Measurements from ENCODE around the gene CLSTN1.

CLSTN1 gene

GRCh38 chr1:9722378-9722749 is 101.4 kb downstream of the CLSTN1 start:
- no peak overlapping the region for H3K4me3 ChIP-seq (ENCODE audit: low read depth in 1 of 2, low read length in 1 of 2)
- H3K36me3 ChIP-seq, result peaks cover 100% of the 10 kb centered on the region
- H3K4me1 ChIP-seq (ENCODE audit: control insufficient read depth in 1 of 2, insufficient read depth in 1 of 2, low read depth in 1 of 2, low read length in 1 of 2), result peaks cover 1 to 6% of the 10 kb centered on the region in 2 experiments
- TF ChIP-seq CTCF (IDR thresholded peaks at IDR 0.05), result no peak
- H3K27ac ChIP-seq, result peak overlapping the region; percentile 35
- no peaks in the 10 kb centered on the region for H3K27me3 ChIP-seq
- peaks cover 19% of the 10 kb centered on the region for H3K9me3 ChIP-seq

GRCh38 chr1:9721606-9722377 is 102.0 kb downstream of the CLSTN1 start:
- Histone ChIP-seq H3K4me3 (ENCODE audit: low read depth in 1 of 2, low read length in 1 of 2) (no peak overlapping the region), H3K27ac (peak overlapping the region; percentile 35), H3K4me1 (ENCODE audit: control insufficient read depth in 1 of 2, insufficient read depth in 1 of 2, low read depth in 1 of 2, low read length in 1 of 2) (peaks cover 6 to 12% of the 10 kb centered on the region in 2 experiments), H3K9me3 (peaks cover 19% of the 10 kb centered on the region), H3K27me3 (no peaks in the 10 kb centered on the region), H3K36me3 (peaks cover 100% of the 10 kb centered on the region)
- peak; percentile 53 for TF ChIP-seq CTCF (IDR thresholded peaks at IDR 0.05)

GRCh38 chr1:9720785-9721605 is 102.8 kb downstream of the CLSTN1 start:
- no peak for TF ChIP-seq CTCF (IDR thresholded peaks at IDR 0.05)
- H3K9me3 ChIP-seq, result peaks cover 19% of the 10 kb centered on the region
- peak overlapping the region; percentile 35 for H3K27ac ChIP-seq
- H3K36me3 ChIP-seq, result peaks cover 100% of the 10 kb centered on the region
- peaks cover 6 to 19% of the 10 kb centered on the region in 2 experiments for H3K4me1 ChIP-seq (ENCODE audit: control insufficient read depth in 1 of 2, insufficient read depth in 1 of 2, low read depth in 1 of 2, low read length in 1 of 2)
- H3K4me3 ChIP-seq (ENCODE audit: low read depth in 1 of 2, low read length in 1 of 2), result no peak overlapping the region
- no peaks in the 10 kb centered on the region for H3K27me3 ChIP-seq

- H3K9me3 ChIP-seq, result peaks cover 19% of the 10 kb centered on the region
- no peak overlapping the region for H3K4me3 ChIP-seq (ENCODE audit: low read depth in 1 of 2, low read length in 1 of 2)
- TF ChIP-seq CTCF (IDR thresholded peaks at IDR 0.05), result no peak
- H3K4me1 ChIP-seq (ENCODE audit: control insufficient read depth in 1 of 2, insufficient read depth in 1 of 2, low read depth in 1 of 2, low read length in 1 of 2), result peaks cover 6 to 19% of the 10 kb centered on the region in 2 experiments
- H3K27ac ChIP-seq, result no peak overlapping the region
- H3K36me3 ChIP-seq, result peaks cover 100% of the 10 kb centered on the region
- H3K27me3 ChIP-seq, result no peaks in the 10 kb centered on the region
These were observed 103.6 kb downstream of the CLSTN1 start for GRCh38 chr1:9719978-9720722.

- H3K4me3 ChIP-seq (ENCODE audit: low read depth in 1 of 2, low read length in 1 of 2), result no peak overlapping the region
- peaks cover 100% of the 10 kb centered on the region for H3K36me3 ChIP-seq
- H3K4me1 ChIP-seq (ENCODE audit: control insufficient read depth in 1 of 2, insufficient read depth in 1 of 2, low read depth in 1 of 2, low read length in 1 of 2), result peaks cover 6 to 19% of the 10 kb centered on the region in 2 experiments
- H3K27me3 ChIP-seq, result no peaks in the 10 kb centered on the region
- no peak for TF ChIP-seq CTCF (IDR thresholded peaks at IDR 0.05)
- peaks cover 11% of the 10 kb centered on the region for H3K9me3 ChIP-seq
- peak overlapping the region; percentile 81 for H3K27ac ChIP-seq
These were observed 105.6 kb downstream of the CLSTN1 start for GRCh38 chr1:9718006-9718680.
